K562 (cell line): ENCODE results near the gene MPHOSPH6. TPM values are rescaled to one million over a fixed set of nuclear protein-coding genes. Genes with fewer than 3 reads are reported as not detected.

Experiments used
- BACH1 ChIP-seq: fragments of 200-800 bp; sonication (Bioruptor generic); IDR thresholded peaks from 2 replicates; pipeline ENCODE4 v1.6.1; 2016; ENCODE audit warnings: missing genetic modification characterization, missing compliant biosample characterization
- BRF1 ChIP-seq: IDR thresholded peaks from 3 replicates; pipeline ENCODE4 v1.6.1; 2011; ENCODE audit warnings: borderline replicate concordance, mild to moderate bottlenecking; ENCODE audit not compliant: insufficient read length; ENCODE audit errors: extremely low read depth
- CBFB ChIP-seq: sonication (generic); formaldehyde crosslinking; IDR thresholded peaks from 2 replicates; pipeline ENCODE4 v1.4.0; 2020; ENCODE audit warnings: mild to moderate bottlenecking, missing genetic modification reagents
- EHMT2 ChIP-seq: fragments of 450-650 bp; IDR thresholded peaks from 2 replicates; pipeline ENCODE4 v1.6.1; 2018; ENCODE audit warnings: antibody characterized with exemption
- GTF2E2 ChIP-seq: fragments of 200-800 bp; sonication (Bioruptor generic); IDR thresholded peaks from 2 replicates; pipeline ENCODE4 v1.6.1; 2016; ENCODE audit warnings: missing genetic modification characterization, missing compliant biosample characterization
- NONO ChIP-seq, 2 experiments: fragments of 200-400 bp in 1 of 2; fragments of 450-650 bp in 1 of 2; formaldehyde crosslinking in 1 of 2; IDR thresholded peaks; 2 replicates each; pipeline ENCODE4 v1.6.1; 2017; ENCODE audit warnings: low read depth in 2 of 2, mild to moderate bottlenecking in 2 of 2, moderate library complexity in 2 of 2, low read length in 1 of 2
- NR1H2 ChIP-seq: sonication (generic); formaldehyde crosslinking; IDR thresholded peaks from 2 replicates; pipeline ENCODE4 v1.4.0; 2020; ENCODE audit warnings: mild to moderate bottlenecking, missing genetic modification reagents
- POLR2A ChIP-seq: fragments of 450-650 bp; conservative IDR thresholded peaks from 2 replicates; pipeline ENCODE4 v1.6.1; 2016
- RBM25 ChIP-seq: fragments of 200-400 bp; formaldehyde crosslinking; IDR thresholded peaks from 2 replicates; pipeline ENCODE4 v1.6.1; 2018; ENCODE audit warnings: low read length, low read depth, moderate library complexity; ENCODE audit not compliant: severe bottlenecking
- RUNX1 ChIP-seq: sonication (generic); IDR thresholded peaks from 2 replicates; pipeline ENCODE4 v1.6.1; 2016; ENCODE audit warnings: antibody characterized with exemption, low read depth
- TAL1 ChIP-seq: fragments of 450-650 bp; IDR thresholded peaks from 2 replicates; pipeline ENCODE4 v1.6.1; 2016; ENCODE audit warnings: mild to moderate bottlenecking
- WHSC1 ChIP-seq: IDR thresholded peaks from one replicate; pipeline ENCODE4 v1.6.1; 2012; ENCODE audit warnings: low read length, control low read depth, inconsistent platforms
- ZC3H8 ChIP-seq: fragments of 450-650 bp; IDR thresholded peaks from 2 replicates; pipeline ENCODE4 v1.6.1; 2017
- ZNF431 ChIP-seq: sonication (generic); formaldehyde crosslinking; IDR thresholded peaks from 2 replicates; pipeline ENCODE4 v1.8.0; 2022; ENCODE audit warnings: mild to moderate bottlenecking, missing genetic modification reagents
- polyA plus RNA-seq, 8 experiments: library from polyadenylated mRNA; depleted of rRNA in 4 of 8; stranded (reverse) in 5 of 8; unstranded in 3 of 8; fragments of >200 nt; fragmentation: Nextera tagmentation in 2 of 8; fragmentation: Illumina TruSeq in 1 of 8; extraction: Ambion mirVana in 2 of 8; extraction: Trizol in 1 of 8; gene quantifications; 2 replicates each; pipeline versions ENCODE4 v1.2.1 to v1.2.3, GENCODE V29; 2011 to 2014; ENCODE audit warnings: inconsistent platforms in 1 of 8, missing spikeins in 1 of 8
- total RNA-seq, 7 experiments: library from RNA; depleted of rRNA in 6 of 7; stranded (reverse); fragments of >200 nt in 6 of 7; fragmentation: Illumina TruSeq in 2 of 7; extraction: Trizol in 2 of 7; gene quantifications; 2 replicates each; pipeline versions ENCODE4 v1.2.1 to v1.2.3, GENCODE V29; 2011 to 2021; ENCODE audit warnings: low replicate concordance in 1 of 7
- TF ChIP-seq, protein P1 (sequence below): sonication (generic); formaldehyde crosslinking; IDR thresholded peaks from 2 replicates; pipeline ENCODE4 v1.8.1; 2022; ENCODE audit warnings: missing genetic modification reagents
- TF ChIP-seq, protein P2 (sequence below): fragments of 250-450 bp; sonication (Bioruptor Pico); IDR thresholded peaks from 2 replicates; pipeline ENCODE4 v1.4.0; 2020; ENCODE audit warnings: borderline replicate concordance
- TF ChIP-seq, protein P3 (sequence below): IDR thresholded peaks from 3 replicates; pipeline ENCODE4 v1.6.1; 2011; ENCODE audit warnings: borderline replicate concordance, mild to moderate bottlenecking, moderate library complexity; ENCODE audit not compliant: insufficient read length; ENCODE audit errors: extremely low read depth
- TF ChIP-seq, protein P4 (sequence below): fragments of 200-800 bp; sonication (Bioruptor generic); IDR thresholded peaks from 2 replicates; pipeline ENCODE4 v1.6.1; 2017; ENCODE audit warnings: missing genetic modification characterization, missing compliant biosample characterization
- TF ChIP-seq, protein P5 (sequence below): sonication (generic); formaldehyde crosslinking; IDR thresholded peaks from 2 replicates; pipeline ENCODE4 v1.8.0; 2022; ENCODE audit warnings: missing genetic modification reagents, mild to moderate bottlenecking, borderline replicate concordance

MPHOSPH6 gene
- total and polyA plus RNA-seq, 9 of the 15 experiments (the other 6 are each of a cell fraction or from before 2014, with no cell fraction given): 37.0 to 153 (median 76.7) TPM

DNA sequence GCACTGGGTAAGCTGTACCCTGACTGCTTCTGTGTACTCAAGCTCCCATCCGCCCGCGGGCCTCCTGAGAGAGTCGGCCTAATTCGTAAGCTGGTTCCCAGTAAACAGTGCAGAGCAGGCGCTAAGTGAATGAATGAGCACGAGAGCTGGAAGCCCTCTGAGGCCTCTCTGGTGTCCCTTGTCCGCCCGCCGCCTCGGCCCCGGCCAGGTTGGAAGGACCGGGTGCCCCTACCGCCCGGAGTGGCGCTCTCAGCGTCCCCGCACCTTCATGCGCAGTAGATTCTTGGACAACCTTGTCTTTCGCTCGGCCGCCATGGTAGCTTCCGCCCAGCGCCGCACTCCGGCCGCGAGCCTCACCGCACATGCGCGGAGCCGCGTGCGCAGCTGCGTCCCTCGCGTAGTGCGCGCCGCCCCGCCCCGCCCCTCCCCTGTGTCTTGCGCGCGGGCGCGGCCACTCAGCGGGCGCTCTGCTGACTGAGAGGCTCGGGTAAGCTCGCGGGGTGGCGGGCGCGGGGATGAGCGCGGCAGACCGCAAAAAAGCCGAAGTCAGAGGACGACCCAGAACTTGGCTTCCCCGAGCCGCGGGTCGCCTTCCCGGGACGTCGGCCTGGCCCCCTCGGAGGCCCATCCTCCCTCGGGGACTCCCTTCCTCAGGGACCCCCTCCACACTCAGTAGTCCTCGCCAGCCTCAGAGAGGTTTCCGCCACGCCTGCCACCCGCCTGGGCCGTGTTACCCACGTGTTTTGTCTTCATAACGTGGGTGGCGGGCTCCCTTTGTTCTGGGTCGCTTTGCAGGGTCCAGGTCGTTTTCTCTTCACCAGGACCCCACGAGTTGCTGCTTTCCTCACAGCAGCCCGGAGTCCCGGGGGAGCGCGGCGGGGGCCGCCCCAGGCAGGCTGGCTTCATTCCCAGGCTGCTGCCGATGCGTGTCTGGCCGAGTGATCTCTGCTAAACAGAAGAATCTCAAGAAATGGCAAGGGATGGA, at the start of gene MPHOSPH6 (continued):
- TF ChIP-seq RBM25 (no peak), ZNF431 (CRISPR knock-in tag) (peak; percentile 57; the same call in 1 of the 2 replicates), CBFB (0 out of 2 replicates have a peak, but pooled peaks have one; percentile 86), ZC3H8 (no peak), GTF2E2 (tag) (no peak; the same call in 1 of the 2 replicates), EHMT2 (no peak), NONO (IDR thresholded peaks at IDR 0.05; ENCODE audit: low read depth in 2 of 2, low read length in 1 of 2) (peak in 1 of 2 experiments; percentile 28; a peak in 2 of 4 replicates), WHSC1 (no peak), TAL1 (no peak), BACH1 (tag) (no peak), RUNX1 (no peak), NR1H2 (CRISPR knock-in tag) (no peak), BRF1 (no peak), POLR2A (peak; percentile 92)
- TF ChIP-seq, protein P1, sequence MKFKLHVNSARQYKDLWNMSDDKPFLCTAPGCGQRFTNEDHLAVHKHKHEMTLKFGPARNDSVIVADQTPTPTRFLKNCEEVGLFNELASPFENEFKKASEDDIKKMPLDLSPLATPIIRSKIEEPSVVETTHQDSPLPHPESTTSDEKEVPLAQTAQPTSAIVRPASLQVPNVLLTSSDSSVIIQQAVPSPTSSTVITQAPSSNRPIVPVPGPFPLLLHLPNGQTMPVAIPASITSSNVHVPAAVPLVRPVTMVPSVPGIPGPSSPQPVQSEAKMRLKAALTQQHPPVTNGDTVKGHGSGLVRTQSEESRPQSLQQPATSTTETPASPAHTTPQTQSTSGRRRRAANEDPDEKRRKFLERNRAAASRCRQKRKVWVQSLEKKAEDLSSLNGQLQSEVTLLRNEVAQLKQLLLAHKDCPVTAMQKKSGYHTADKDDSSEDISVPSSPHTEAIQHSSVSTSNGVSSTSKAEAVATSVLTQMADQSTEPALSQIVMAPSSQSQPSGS (CRISPR knock-in tag): no peak
- TF ChIP-seq, protein P2, sequence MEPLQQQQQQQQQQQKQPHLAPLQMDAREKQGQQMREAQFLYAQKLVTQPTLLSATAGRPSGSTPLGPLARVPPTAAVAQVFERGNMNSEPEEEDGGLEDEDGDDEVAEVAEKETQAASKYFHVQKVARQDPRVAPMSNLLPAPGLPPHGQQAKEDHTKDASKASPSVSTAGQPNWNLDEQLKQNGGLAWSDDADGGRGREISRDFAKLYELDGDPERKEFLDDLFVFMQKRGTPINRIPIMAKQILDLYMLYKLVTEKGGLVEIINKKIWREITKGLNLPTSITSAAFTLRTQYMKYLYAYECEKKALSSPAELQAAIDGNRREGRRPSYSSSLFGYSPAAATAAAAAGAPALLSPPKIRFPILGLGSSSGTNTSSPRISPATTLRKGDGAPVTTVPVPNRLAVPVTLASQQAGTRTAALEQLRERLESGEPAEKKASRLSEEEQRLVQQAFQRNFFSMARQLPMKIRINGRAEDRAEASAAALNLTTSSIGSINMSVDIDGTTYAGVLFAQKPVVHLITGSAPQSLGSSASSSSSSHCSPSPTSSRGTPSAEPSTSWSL: 0 out of 2 replicates have a peak, but pooled peaks have one; percentile 29
- TF ChIP-seq, protein P3, sequence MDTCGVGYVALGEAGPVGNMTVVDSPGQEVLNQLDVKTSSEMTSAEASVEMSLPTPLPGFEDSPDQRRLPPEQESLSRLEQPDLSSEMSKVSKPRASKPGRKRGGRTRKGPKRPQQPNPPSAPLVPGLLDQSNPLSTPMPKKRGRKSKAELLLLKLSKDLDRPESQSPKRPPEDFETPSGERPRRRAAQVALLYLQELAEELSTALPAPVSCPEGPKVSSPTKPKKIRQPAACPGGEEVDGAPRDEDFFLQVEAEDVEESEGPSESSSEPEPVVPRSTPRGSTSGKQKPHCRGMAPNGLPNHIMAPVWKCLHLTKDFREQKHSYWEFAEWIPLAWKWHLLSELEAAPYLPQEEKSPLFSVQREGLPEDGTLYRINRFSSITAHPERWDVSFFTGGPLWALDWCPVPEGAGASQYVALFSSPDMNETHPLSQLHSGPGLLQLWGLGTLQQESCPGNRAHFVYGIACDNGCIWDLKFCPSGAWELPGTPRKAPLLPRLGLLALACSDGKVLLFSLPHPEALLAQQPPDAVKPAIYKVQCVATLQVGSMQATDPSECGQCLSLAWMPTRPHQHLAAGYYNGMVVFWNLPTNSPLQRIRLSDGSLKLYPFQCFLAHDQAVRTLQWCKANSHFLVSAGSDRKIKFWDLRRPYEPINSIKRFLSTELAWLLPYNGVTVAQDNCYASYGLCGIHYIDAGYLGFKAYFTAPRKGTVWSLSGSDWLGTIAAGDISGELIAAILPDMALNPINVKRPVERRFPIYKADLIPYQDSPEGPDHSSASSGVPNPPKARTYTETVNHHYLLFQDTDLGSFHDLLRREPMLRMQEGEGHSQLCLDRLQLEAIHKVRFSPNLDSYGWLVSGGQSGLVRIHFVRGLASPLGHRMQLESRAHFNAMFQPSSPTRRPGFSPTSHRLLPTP: no peak
- TF ChIP-seq, protein P4, sequence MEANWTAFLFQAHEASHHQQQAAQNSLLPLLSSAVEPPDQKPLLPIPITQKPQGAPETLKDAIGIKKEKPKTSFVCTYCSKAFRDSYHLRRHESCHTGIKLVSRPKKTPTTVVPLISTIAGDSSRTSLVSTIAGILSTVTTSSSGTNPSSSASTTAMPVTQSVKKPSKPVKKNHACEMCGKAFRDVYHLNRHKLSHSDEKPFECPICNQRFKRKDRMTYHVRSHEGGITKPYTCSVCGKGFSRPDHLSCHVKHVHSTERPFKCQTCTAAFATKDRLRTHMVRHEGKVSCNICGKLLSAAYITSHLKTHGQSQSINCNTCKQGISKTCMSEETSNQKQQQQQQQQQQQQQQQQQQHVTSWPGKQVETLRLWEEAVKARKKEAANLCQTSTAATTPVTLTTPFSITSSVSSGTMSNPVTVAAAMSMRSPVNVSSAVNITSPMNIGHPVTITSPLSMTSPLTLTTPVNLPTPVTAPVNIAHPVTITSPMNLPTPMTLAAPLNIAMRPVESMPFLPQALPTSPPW (CRISPR knock-in tag): peak; percentile 88
- TF ChIP-seq, protein P5, sequence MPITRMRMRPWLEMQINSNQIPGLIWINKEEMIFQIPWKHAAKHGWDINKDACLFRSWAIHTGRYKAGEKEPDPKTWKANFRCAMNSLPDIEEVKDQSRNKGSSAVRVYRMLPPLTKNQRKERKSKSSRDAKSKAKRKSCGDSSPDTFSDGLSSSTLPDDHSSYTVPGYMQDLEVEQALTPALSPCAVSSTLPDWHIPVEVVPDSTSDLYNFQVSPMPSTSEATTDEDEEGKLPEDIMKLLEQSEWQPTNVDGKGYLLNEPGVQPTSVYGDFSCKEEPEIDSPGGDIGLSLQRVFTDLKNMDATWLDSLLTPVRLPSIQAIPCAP (CRISPR knock-in tag): no peak
